HT-29 (cell line): ENCODE measurements around the gene FZD10. TPM values are rescaled to one million over a fixed set of nuclear protein-coding genes. Genes with fewer than 3 reads are reported as not detected.

Experiments
- DNase-seq: peaks from one replicate; pipeline ENCODE4 v3.0.0-alpha.2; 2015; ENCODE audit warnings: low spot score
- total RNA-seq: library from RNA; depleted of rRNA; stranded (reverse); fragments of >200 nt; shearing (Covaris generic); gene quantifications from 2 replicates; pipeline ENCODE4 v1.2.3, GENCODE V29; 2014; rRNA removed

The FZD10 gene
- total RNA-seq, 1 experiment from 2014 or later, result not detected

GRCh38 chr12:130205495-130205894, 43.2 kb downstream of the FZD10 start:
- DNase-seq, result no peak

- DNase-seq, result no peak
These were observed 50.2 kb downstream of the FZD10 start for GRCh38 chr12:130212384-130212989.

- DNase-seq, result no peak
These were observed 51.0 kb downstream of the FZD10 start for GRCh38 chr12:130213249-130213648.

- no peak for DNase-seq
These were observed 52.6 kb downstream of the FZD10 start for GRCh38 chr12:130214686-130215395.

Other genes starting within 250 kb of the FZD10 start
- not detected in 2 replicates for gene PIWIL1, start 175.4 kb downstream of the FZD10 start, total RNA-seq